Fibroblast of peridontal ligament (primary cell): Measurements from ENCODE around the gene APEH.
A peak's percentile ranks its signal among the peaks of the same experiment; 100 is the strongest.

Experiments
- DNase-seq: peaks from one replicate; pipeline ENCODE4 v3.0.0-alpha.2; 2010; ENCODE audit errors: extremely low read depth

The APEH gene

DNA sequence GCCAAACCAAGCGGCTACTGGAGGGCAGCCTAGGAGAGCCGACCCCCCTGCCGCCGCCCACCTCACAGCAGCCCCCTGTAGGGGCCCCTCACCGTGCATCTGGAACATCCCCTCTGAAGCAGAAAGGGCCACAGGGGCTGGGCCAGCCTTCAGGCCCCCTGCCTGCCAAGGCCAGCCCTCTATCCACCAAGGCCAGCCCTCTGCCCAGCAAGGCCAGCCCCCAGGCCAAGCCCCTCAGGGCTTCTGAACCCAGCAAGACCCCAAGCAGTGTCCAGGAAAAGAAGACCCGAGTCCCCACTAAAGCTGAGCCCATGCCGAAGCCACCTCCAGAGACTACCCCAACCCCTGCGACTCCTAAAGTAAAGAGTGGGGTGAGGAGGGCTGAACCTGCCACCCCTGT lies 23.5 kb upstream of the APEH start:
- no peak for DNase-seq

DNA sequence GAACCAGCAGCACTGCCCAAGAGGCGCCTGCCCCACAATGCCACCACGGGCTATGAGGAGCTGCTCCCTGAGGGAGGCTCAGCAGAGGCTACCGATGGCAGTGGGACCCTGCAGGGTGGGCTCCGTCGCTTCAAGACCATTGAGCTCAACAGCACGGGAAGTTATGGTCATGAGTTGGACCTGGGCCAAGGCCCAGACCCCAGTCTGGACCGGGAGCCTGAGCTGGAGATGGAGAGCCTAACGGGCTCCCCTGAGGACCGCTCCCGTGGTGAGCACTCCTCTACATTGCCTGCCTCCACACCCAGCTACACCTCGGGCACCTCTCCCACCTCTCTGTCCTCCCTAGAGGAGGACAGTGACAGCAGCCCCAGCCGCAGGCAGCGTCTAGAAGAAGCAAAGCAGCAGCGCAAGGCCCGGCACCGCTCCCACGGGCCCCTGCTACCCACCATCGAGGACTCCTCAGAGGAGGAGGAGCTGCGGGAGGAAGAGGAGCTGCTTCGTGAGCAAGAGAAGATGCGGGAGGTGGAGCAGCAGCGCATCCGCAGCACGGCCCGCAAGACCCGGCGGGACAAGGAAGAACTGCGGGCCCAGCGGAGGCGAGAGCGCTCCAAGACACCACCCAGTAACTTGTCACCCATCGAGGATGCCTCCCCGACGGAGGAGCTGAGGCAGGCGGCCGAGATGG lies 21.8 kb upstream of the APEH start:
- no peak for DNase-seq

DNA sequence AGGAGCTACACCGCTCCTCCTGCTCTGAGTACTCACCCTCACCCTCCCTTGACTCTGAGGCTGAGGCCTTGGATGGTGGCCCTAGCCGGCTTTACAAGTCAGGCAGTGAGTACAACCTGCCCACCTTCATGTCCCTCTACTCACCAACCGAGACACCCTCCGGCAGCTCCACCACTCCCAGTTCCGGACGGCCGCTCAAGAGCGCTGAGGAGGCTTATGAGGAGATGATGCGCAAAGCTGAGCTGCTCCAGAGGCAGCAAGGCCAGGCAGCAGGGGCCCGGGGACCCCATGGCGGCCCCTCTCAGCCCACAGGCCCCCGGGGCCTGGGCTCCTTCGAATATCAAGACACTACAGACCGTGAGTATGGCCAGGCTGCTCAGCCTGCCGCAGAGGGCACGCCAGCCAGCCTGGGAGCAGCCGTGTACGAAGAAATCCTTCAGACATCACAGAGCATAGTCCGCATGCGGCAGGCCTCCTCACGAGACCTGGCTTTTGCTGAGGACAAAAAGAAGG lies 21.2 kb upstream of the APEH start:
- no peak for DNase-seq

DNA sequence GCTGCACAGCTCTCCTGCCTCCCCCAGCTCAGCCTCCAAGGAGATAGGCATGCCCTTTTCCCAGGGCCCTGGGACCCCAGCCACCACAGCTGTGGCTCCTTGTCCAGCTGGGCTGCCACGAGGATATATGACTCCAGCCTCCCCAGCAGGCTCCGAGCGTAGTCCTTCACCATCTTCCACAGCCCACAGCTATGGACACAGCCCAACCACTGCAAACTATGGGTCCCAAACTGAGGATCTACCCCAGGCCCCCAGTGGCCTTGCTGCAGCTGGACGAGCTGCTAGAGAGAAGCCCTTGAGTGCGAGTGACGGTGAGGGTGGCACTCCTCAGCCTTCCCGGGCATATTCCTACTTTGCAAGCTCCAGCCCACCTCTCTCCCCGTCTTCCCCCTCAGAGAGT lies 20.5 kb upstream of the APEH start:
- DNase-seq: no peak

DNA sequence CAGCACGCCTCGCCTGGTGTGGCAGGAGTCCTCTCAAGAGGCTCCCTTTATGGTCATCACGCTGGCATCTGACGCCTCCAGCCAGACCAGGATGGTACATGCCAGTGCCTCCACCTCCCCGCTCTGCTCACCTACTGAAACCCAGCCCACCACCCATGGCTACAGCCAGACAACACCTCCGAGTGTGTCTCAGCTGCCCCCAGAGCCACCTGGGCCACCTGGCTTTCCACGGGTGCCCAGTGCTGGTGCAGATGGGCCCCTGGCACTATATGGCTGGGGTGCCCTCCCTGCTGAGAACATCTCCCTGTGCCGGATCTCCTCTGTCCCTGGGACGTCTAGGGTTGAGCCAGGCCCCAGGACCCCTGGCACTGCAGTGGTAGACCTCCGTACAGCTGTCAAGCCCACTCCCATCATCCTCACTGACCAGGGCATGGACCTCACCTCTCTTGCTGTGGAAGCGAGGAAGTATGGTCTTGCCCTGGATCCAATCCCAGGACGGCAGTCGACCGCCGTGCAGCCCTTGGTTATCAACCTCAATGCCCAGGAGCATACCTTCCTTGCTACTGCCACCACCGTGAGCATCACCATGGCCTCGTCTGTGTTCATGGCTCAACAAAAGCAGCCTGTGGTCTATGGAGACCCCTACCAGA lies 19.9 kb upstream of the APEH start:
- no peak for DNase-seq

DNA sequence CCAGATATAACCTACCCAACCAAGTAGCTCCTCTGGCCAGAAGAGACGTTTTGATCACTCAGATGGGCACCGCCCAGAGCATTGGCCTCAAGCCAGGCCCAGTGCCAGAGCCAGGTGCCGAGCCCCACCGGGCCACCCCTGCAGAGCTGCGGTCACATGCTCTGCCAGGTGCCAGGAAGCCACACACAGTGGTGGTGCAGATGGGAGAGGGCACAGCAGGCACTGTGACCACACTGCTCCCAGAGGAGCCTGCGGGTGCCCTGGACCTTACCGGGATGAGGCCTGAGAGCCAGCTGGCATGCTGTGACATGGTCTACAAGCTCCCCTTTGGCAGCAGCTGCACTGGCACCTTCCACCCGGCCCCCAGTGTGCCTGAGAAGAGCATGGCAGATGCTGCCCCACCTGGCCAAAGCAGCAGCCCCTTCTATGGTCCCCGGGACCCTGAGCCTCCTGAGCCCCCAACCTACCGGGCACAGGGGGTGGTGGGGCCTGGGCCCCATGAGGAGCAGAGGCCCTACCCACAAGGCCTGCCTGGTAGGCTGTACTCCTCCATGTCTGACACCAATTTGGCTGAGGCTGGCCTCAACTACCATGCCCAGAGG lies 19.1 kb upstream of the APEH start:
- DNase-seq: no peak

DNA sequence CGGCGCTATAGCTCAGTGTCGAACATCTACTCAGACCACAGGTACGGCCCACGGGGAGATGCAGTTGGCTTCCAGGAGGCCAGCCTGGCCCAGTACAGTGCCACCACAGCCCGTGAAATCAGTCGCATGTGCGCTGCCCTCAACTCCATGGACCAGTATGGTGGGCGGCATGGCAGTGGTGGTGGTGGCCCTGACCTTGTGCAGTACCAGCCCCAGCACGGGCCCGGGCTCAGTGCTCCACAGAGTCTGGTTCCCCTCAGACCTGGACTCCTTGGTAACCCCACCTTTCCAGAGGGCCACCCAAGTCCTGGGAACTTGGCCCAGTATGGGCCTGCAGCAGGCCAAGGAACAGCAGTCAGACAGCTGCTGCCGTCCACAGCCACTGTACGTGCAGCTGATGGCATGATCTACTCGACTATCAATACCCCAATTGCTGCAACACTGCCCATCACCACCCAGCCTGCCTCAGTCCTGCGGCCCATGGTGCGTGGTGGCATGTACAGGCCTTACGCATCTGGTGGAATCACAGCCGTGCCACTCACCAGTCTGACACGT lies 18.3 kb upstream of the APEH start:
- no peak for DNase-seq

DNA sequence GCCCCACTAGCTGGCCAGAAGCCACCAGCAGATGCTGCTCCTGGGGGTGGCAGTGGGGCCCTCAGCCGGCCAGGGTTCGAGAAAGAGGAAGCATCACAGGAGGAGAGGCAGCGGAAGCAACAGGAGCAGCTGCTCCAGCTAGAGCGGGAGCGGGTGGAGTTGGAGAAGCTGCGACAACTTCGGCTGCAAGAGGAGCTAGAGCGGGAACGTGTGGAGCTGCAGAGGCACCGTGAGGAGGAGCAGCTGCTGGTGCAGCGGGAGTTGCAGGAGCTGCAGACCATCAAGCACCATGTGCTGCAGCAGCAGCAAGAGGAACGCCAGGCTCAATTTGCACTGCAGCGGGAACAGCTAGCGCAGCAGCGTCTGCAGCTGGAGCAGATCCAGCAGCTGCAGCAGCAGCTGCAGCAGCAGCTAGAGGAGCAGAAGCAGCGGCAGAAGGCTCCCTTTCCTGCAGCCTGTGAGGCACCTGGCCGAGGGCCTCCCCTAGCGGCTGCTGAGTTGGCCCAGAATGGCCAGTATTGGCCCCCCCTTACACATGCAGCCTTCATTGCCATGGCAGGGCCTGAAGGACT lies 17.5 kb upstream of the APEH start:
- no peak for DNase-seq

DNA sequence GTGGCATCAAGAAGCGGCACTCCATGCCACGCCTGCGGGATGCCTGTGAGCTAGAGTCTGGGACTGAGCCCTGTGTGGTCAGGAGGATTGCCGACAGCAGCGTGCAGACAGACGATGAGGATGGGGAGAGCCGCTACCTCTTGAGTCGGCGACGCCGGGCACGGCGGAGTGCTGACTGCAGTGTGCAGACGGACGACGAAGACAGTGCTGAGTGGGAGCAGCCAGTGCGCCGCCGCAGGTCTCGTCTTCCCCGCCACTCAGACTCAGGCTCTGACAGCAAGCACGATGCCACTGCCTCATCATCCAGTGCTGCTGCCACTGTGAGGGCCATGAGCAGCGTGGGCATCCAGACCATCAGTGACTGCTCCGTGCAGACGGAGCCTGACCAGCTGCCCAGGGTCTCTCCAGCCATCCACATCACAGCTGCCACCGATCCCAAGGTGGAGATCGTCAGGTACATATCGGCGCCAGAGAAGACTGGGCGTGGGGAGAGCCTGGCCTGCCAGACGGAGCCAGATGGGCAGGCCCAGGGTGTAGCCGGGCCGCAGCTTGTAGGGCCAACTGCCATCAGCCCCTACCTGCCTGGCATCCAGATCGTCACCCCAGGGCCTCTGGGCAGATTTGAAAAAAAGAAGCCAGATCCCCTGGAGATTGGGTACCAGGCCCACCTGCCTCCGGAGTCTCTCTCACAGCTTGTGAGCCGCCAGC lies 16.8 kb upstream of the APEH start:
- no peak for DNase-seq

DNA sequence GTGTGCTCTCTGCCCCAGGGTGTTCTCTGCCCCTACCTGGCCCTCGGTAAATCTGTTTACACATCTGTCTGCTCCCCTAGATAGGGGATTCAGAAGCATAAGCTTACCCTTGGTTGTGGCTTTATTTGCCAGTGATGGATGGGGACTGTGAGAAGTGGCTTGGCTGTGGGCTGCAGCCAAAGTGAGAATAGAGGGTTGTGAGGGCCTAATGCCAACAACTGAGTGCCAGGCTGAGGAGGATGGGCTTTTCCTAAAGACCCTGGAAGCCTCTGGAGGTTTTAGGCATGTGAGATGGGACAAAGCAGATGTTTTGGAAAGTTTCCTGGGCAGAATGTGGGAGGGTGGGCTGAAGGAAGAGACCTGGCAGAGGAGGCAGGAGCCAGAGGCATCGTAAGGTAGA lies 15.4 kb upstream of the APEH start:
- no peak for DNase-seq

DNA sequence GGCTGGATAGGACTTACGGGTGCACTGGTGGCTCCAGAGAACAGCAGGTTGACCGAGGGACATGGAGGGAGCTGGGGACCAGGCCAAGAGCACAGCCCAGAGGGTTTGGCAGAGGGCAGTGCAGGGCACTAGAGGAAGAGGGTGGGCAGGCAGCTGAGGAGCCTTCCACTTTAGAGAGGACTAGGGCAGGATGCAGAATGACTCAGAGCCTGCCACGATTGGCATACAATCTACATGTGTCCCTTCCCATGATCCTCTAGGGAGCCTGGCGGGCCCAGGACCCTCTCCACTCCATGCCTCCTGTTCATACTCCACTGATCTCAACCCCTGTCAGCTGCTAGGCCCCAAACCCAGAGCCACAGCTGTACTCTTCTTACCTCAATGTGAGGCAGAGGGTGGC lies 14.4 kb upstream of the APEH start:
- DNase-seq: no peak

DNA sequence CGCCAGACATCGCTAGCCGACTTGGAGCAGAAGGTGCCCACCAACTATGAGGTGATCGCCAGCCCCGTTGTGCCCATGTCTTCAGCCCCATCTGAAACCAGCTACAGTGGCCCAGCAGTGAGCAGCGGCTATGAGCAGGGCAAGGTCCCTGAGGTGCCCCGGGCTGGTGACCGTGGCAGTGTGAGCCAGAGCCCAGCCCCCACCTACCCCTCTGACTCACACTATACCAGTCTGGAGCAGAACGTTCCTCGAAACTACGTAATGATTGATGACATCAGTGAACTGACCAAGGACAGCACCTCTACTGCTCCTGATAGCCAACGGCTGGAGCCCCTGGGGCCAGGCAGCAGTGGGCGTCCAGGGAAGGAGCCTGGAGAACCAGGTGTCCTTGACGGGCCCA lies 12.9 kb upstream of the APEH start:
- no peak for DNase-seq

DNA sequence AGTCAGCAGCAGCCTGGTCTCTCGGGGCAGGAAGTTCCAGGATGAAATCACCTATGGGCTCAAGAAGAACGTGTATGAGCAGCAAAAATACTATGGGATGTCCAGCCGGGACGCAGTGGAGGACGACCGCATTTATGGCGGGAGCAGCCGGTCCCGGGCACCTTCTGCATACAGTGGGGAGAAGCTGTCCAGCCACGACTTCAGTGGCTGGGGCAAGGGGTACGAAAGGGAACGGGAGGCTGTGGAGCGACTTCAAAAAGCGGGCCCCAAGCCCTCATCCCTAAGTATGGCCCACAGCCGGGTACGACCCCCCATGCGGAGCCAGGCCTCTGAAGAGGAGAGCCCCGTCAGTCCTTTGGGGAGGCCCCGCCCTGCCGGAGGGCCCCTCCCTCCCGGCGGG lies 12.1 kb upstream of the APEH start:
- DNase-seq: no peak

DNA sequence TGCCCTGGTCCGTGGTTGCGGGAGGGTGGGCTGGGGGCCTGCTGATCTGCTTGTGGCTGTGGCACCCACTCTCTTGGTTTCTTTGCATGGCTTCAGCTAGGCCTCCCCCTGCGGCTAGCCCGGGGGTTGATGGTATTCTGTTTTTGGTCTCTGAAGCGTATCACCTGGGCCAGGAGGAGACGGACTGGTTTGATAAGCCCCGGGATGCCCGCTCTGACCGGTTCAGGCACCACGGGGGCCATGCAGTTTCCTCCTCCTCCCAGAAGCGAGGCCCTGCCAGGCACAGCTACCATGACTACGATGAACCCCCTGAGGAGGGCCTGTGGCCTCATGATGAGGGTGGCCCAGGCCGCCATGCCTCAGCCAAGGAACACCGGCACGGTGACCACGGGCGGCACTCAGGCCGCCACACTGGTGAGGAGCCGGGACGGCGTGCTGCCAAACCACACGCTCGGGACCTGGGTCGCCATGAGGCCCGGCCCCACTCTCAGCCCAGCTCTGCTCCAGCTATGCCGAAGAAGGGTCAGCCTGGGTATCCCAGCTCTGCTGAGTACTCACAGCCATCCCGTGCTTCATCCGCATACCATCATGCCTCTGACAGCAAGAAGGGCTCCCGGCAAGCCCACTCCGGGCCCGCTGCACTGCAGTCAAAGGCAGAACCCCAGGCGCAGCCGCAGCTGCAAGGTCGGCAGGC lies 11.3 kb upstream of the APEH start:
- no peak for DNase-seq

DNA sequence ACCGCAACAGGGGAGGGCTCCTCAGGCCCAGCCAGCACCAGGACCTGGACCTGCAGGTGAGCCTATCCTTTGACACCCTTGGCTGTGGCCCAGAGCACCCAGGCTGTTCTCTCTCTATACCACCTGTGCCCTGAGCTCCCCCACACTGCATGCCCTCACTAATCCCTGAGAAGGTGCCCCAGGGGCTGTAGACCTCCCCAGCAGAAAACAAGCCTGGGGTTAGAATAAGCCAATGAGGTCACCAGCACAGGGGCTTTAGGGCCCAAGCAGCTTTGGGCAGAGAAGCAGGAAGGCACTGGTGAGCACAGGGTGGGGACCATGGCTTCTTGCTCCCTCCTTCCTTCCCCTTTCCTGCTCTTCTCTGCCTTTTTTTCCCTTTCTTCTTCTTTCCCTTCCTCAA lies 10.3 kb upstream of the APEH start:
- no peak for DNase-seq

DNA sequence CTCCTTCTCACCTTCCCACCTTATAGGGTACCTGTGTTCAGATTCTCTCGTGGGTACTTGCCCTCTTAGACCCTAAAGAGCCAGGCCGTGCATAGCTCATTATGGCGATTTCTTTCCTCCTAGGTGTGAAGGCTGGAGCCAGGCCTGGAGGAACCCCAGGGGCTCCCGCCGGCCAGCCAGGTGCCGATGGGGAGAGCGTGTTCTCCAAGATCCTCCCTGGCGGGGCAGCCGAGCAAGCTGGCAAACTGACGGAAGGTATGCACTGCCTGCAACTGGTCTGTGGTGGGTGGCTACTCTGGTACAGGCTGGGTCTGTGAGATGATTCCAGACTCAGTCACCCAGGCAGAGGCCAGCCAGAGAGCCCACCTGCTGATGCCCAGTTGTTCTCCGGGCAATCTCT lies 9.9 kb upstream of the APEH start:
- no peak for DNase-seq

DNA sequence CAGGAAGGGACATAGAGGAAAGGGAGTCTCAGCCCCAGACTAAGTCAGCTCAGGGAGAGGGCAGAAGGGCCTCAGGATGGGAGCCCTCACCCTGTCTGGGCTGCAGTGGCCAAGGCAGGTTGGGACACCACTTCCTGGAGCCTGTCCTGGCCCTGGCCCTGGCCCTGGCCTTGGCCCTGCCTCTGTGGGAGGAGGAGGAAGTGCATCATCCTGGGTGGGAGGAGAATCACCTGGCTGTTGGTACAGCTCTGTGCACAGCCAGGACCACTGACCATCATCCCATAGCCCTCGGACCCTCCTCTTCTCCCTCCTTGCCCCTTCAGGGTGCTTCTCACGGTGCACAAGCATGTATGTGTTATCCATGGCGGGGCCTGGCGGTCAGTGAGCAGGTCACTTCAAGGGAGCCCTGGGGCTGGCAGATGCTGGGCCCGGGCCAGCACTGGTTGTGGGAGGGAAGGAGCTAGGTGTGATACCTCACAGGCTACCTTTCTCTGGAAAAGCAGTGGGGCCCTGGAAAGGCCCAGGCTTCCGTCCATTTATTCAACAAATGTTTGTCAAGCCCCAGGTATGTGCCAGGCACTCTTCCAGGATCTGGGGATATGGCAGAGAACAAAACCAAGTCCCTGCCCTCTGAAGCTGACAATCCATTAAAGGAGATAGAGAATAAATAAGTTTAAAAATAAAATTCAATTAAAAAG lies 8.2 kb upstream of the APEH start:
- no peak for DNase-seq

DNA sequence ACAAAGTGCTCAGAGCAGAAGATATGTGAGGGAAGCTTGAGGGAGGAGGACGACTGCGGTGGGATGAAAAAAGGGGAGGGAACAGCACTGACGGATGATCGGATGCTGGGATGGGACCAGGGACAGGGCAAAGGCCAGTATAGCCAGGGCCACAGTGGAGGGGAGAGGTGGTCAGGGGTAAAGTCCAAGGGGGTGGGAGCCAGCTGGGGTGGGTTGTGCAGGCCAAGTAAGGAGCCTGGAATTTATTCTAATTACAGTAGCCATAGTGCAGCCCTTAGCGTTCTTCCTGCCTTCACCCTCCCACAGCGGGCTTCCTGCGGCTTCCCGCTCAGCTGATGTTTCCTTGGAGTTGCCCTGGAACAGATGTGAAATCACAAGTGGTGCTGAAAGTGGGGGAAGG lies 7.6 kb upstream of the APEH start:
- peak; percentile 25 for DNase-seq

DNA sequence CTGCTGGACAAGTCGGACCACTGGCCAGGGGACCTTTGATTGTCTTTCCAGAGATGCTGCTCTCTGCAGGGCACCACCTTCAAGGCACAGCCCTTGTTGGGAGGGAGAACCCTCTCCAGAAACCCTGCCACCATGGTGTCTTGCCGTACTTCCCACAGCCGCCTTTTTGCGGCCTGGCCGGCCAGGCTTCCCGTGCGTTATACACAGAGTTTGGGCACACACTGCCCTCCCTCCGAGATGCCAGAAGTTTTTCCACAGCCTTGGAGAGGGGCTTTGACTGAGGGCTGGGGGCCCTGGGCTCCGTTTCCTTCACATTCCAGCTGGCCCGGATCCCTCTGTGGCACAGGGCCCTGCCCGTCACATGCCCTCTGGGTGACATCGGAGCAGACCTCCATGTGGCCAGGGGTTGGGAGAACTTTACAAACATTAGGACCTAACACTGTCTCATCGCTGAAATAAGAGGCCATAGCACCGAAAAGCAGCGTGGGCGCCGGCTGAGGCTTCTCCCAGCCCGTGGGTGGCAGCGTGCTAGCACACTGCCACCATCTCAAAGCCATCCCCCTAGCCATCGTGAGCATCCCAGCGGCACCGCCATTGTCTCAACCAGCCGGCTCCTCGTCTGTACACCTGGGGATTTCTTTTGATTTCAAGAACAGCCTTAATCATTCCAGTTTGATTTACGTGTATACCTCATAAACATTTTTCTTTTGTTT lies 6.3 kb upstream of the APEH start:
- DNase-seq: no peak

DNA sequence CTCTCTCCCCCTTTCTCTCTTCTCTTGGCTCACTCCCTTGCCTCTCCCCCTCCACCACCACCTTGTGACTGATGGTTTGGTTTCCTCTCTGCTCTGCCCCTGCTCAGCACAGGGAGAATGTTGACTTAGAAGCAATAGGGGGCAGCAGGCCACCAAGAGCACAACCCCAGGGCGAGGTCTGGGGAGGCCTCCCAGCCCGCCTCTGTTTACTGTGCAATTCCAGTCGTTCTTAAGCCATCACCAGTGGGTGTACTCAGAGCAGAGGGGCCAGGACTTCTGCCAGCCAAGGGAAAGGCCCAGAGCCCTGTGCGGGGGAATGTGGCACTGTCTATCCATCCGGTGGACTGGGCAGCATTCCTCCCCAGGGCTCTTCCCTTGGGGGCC lies 5.7 kb upstream of the APEH start:
- DNase-seq: no peak
